H9 (cell line): Measurements from ENCODE around the gene TPP1. TPM values are rescaled to one million over a fixed set of nuclear protein-coding genes. Genes with fewer than 3 reads are reported as not detected.

Experiments
- DNase-seq: peaks from one replicate; pipeline ENCODE4 v3.0.0-alpha.2; 2017
- H2AFZ ChIP-seq: one replicate; pipeline ENCODE4 v1.6.1; 2013; ENCODE audit warnings: mild to moderate bottlenecking, low read length, control low read depth, moderate library complexity
- H2AK5ac ChIP-seq: 2 replicates; pipeline ENCODE4 v1.6.1; 2013; ENCODE audit warnings: low read length, control low read depth, mixed read lengths; ENCODE audit not compliant: insufficient read length
- H2BK120ac ChIP-seq: one replicate; pipeline ENCODE4 v1.6.1; 2013; ENCODE audit warnings: low read depth, mild to moderate bottlenecking, low read length, control low read depth, inconsistent platforms; ENCODE audit not compliant: poor library complexity, severe bottlenecking
- H2BK12ac ChIP-seq: 2 replicates; pipeline ENCODE4 v1.6.1; 2013; ENCODE audit warnings: low read length, control low read depth, mixed read lengths, low read depth; ENCODE audit not compliant: insufficient read length
- H2BK15ac ChIP-seq: 2 replicates; pipeline ENCODE4 v1.6.1; 2013; ENCODE audit warnings: low read depth, low read length, control low read depth
- H2BK20ac ChIP-seq: one replicate; pipeline ENCODE4 v1.6.1; 2013; ENCODE audit warnings: low read depth, mild to moderate bottlenecking, low read length, control low read depth, inconsistent platforms; ENCODE audit not compliant: poor library complexity, severe bottlenecking
- H2BK5ac ChIP-seq: 2 replicates; pipeline ENCODE4 v1.6.1; 2013; ENCODE audit warnings: low read length, control low read depth, mixed read lengths; ENCODE audit not compliant: insufficient read length
- H3K14ac ChIP-seq: 2 replicates; pipeline ENCODE4 v1.6.1; 2013; ENCODE audit warnings: low read length, control low read depth; ENCODE audit not compliant: insufficient read depth
- H3K18ac ChIP-seq: 2 replicates; pipeline ENCODE4 v1.6.1; 2013; ENCODE audit warnings: low read depth, mild to moderate bottlenecking, mixed read lengths, low read length, control low read depth; ENCODE audit not compliant: insufficient read length
- H3K23ac ChIP-seq: 2 replicates; pipeline ENCODE4 v1.6.1; 2013; ENCODE audit warnings: low read length, control low read depth, mixed read lengths, low read depth; ENCODE audit not compliant: insufficient read length
- H3K23me2 ChIP-seq: 2 replicates; pipeline ENCODE4 v1.6.1; 2013; ENCODE audit warnings: low read depth, mild to moderate bottlenecking, mixed read lengths, low read length, control low read depth; ENCODE audit not compliant: insufficient read length, poor library complexity, severe bottlenecking
- H3K27ac ChIP-seq: 2 replicates; pipeline ENCODE4 v1.5.1; 2013; ENCODE audit warnings: low read length, control low read depth, mixed read lengths, low read depth; ENCODE audit not compliant: insufficient read length
- H3K27me3 ChIP-seq: 2 replicates; pipeline ENCODE4 v1.6.1; 2013; ENCODE audit warnings: low read length, control low read depth, inconsistent platforms; ENCODE audit not compliant: insufficient read depth
- H3K4ac ChIP-seq: 2 replicates; pipeline ENCODE4 v1.6.1; 2013; ENCODE audit warnings: low read depth, mild to moderate bottlenecking, control low read depth, inconsistent platforms, low read length, moderate library complexity
- H3K4me1 ChIP-seq: 2 replicates; pipeline ENCODE4 v1.6.1; 2013; ENCODE audit warnings: low read length, control low read depth, inconsistent platforms; ENCODE audit not compliant: insufficient read depth
- H3K4me2 ChIP-seq: 2 replicates; pipeline ENCODE4 v1.6.1; 2013; ENCODE audit warnings: low read length, control low read depth, mixed read lengths; ENCODE audit not compliant: insufficient read length, insufficient read depth
- H3K56ac ChIP-seq: 2 replicates; pipeline ENCODE4 v1.6.1; 2013; ENCODE audit warnings: low read depth, mild to moderate bottlenecking, mixed read lengths, low read length, control low read depth; ENCODE audit not compliant: insufficient read length
- H3K79me1 ChIP-seq: 2 replicates; pipeline ENCODE4 v1.6.1; 2013; ENCODE audit warnings: low read depth, mild to moderate bottlenecking, moderate library complexity, low read length, control low read depth, inconsistent platforms; ENCODE audit not compliant: insufficient read depth, poor library complexity, severe bottlenecking
- H3K79me2 ChIP-seq: 2 replicates; pipeline ENCODE4 v1.6.1; 2013; ENCODE audit warnings: low read length, control low read depth, inconsistent platforms; ENCODE audit not compliant: insufficient read depth
- H3K9ac ChIP-seq: 2 replicates; pipeline ENCODE4 v1.6.1; 2013; ENCODE audit warnings: low read length, control low read depth, mixed read lengths; ENCODE audit not compliant: insufficient read length; ENCODE audit errors: extremely low read depth
- H3K9me3 ChIP-seq: one replicate; pipeline ENCODE4 v1.6.1; 2013; ENCODE audit warnings: low read depth, low read length, inconsistent platforms; ENCODE audit not compliant: control insufficient read depth
- H3T11ph ChIP-seq: one replicate; pipeline ENCODE4 v1.6.1; 2013; ENCODE audit warnings: mild to moderate bottlenecking, low read length, control low read depth, inconsistent platforms
- H4K20me1 ChIP-seq: one replicate; pipeline ENCODE4 v1.6.1; 2013; ENCODE audit not compliant: control insufficient read depth, insufficient read length, insufficient read depth
- H4K5ac ChIP-seq: 2 replicates; pipeline ENCODE4 v1.6.1; 2013; ENCODE audit warnings: low read depth, mild to moderate bottlenecking, mixed read lengths, low read length, control low read depth; ENCODE audit not compliant: insufficient read length
- H4K8ac ChIP-seq: replicated peaks from 2 replicates; pipeline ENCODE4 v1.6.1; 2013; ENCODE audit warnings: low read length, control low read depth, mixed read lengths, low read depth; ENCODE audit not compliant: insufficient read length
- H4K91ac ChIP-seq: 2 replicates; pipeline ENCODE4 v1.6.1; 2013; ENCODE audit warnings: low read depth, mild to moderate bottlenecking, moderate library complexity, mixed read lengths, low read length, control low read depth; ENCODE audit not compliant: insufficient read length
- H3K27ac Mint-ChIP-seq, 3 experiments: 2 replicates in 2 of 3; 3 replicates in 1 of 3; pipeline ENCODE4 v1.8.0; 2020 to 2021; ENCODE audit warnings: mixed read lengths in 3 of 3, mild to moderate bottlenecking in 1 of 3, moderate library complexity in 1 of 3
- H3K27me3 Mint-ChIP-seq: 2 replicates; pipeline ENCODE4 v1.8.0; 2021; ENCODE audit warnings: low read depth, mild to moderate bottlenecking, moderate library complexity, mixed read lengths
- H3K36me3 Mint-ChIP-seq, 3 experiments: 2 replicates in 2 of 3; 3 replicates in 1 of 3; pipeline ENCODE4 v1.8.0; 2020 to 2021; ENCODE audit warnings: low read depth in 3 of 3, mixed read lengths in 3 of 3; ENCODE audit not compliant: insufficient read depth in 1 of 3
- H3K4me1 Mint-ChIP-seq, 2 experiments: 2 replicates each; pipeline ENCODE4 v1.8.0; 2020; ENCODE audit warnings: mixed read lengths in 2 of 2
- H3K4me3 Mint-ChIP-seq, 2 experiments: 2 replicates in 1 of 2; 3 replicates in 1 of 2; pipeline ENCODE4 v1.8.0; 2020 to 2021; ENCODE audit warnings: mild to moderate bottlenecking in 2 of 2, mixed read lengths in 2 of 2, moderate library complexity in 1 of 2
- H3K9me3 Mint-ChIP-seq, 2 experiments: 2 replicates in 1 of 2; 3 replicates in 1 of 2; pipeline ENCODE4 v1.8.0; 2020; ENCODE audit warnings: mild to moderate bottlenecking in 2 of 2, mixed read lengths in 2 of 2, moderate library complexity in 1 of 2
- CTCF ChIP-seq: fragments of 200-600 bp; sonication (generic); conservative IDR thresholded peaks from 3 replicates; pipeline ENCODE4 v1.8.0; 2021; ENCODE audit warnings: antibody characterized with exemption, mild to moderate bottlenecking
- WGBS: extraction: QIAGEN DNeasy Blood & Tissue Kit; methylation state at CpG from one replicate; pipeline ENCODE4 v1.1.7; 2013; ENCODE audit warnings: missing lambda C conversion rate, low lambda C conversion rate, mixed read lengths; ENCODE audit not compliant: insufficient read length; ENCODE audit errors: extremely low coverage; 5-methylcytosine and 5-hydroxymethylcytosine counted together
- total RNA-seq: library from RNA; stranded (reverse); gene quantifications from 2 replicates; pipeline ENCODE4 v1.2.1, GENCODE V29; 2021

TPP1 gene
- total RNA-seq, 1 experiment from 2014 or later: 37.2 TPM

GRCh38 chr11:6596239-6596877, 22.9 kb downstream of the TPP1 start:
- H2BK120ac ChIP-seq: no peak overlapping the region
- H2AFZ ChIP-seq: no peak overlapping the region
- no peak overlapping the region for H3K27ac Mint-ChIP-seq
- no peaks in the 10 kb centered on the region for H3K23me2 ChIP-seq
- no peak overlapping the region for H3K4me3 Mint-ChIP-seq
- H4K5ac ChIP-seq: no peak overlapping the region
- DNase-seq: no peak
- no peak overlapping the region for H2BK20ac ChIP-seq
- H3K18ac ChIP-seq: no peak overlapping the region
- H3K27me3 ChIP-seq: no peaks in the 10 kb centered on the region
- no peak overlapping the region for H3K27ac ChIP-seq
- H3K9me3 Mint-ChIP-seq: no peaks in the 10 kb centered on the region
- no peak for TF ChIP-seq CTCF
- no peak overlapping the region for H3T11ph ChIP-seq
- H3K27me3 Mint-ChIP-seq: no peaks in the 10 kb centered on the region
- no peak overlapping the region for H3K4me2 ChIP-seq
- H2BK5ac ChIP-seq: no peak overlapping the region
- no peaks in the 10 kb centered on the region for H3K79me1 ChIP-seq
- H3K56ac ChIP-seq: no peak overlapping the region
- peaks cover 3 to 44% (median 18%) of the 10 kb centered on the region in 3 experiments; a peak in 6 of 7 replicates for H3K36me3 Mint-ChIP-seq
- no peaks in the 10 kb centered on the region for H4K20me1 ChIP-seq
- H2BK12ac ChIP-seq: no peak overlapping the region
- H3K9ac ChIP-seq: no peak overlapping the region
- H2AK5ac ChIP-seq: no peak overlapping the region
- no peaks in the 10 kb centered on the region for H3K79me2 ChIP-seq
- H3K14ac ChIP-seq: no peak overlapping the region
- no CpG with 5 or more reads among the region's 5 CpGs for WGBS
- no peaks in the 10 kb centered on the region for H3K9me3 ChIP-seq
- no peak overlapping the region for H3K23ac ChIP-seq
- no peak overlapping the region for H2BK15ac ChIP-seq
- no peak overlapping the region for H4K8ac ChIP-seq
- H4K91ac ChIP-seq: no peak overlapping the region
- peaks cover 6 to 11% of the 10 kb centered on the region in 2 experiments; a peak in 3 of 4 replicates for H3K4me1 Mint-ChIP-seq
- no peaks in the 10 kb centered on the region for H3K4me1 ChIP-seq
- no peak overlapping the region for H3K4ac ChIP-seq
